Measurements from ENCODE around the gene ITSN1.

Gene ITSN1

DNA sequence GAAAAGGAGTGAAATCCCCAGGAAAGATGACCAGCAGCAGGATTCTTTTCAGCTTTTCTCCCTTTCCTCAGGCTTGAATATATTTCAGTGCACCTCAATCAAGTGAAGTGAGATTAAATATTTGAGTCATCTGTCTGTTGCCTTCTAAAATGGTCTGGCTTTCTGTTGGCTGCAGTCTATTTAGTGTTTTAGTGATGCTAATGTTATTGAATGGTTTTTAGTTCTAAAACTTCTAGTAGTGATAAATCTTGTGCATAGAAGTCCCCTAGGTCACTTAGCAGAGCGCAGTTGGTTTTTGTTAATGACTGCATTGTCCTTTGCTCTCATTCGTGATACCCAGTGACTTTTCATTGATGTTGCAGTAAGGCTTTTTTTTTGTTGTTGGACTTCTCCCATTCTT lies 53.5 kb downstream of the ITSN1 start:
- no peaks in the 10 kb centered on the region for H3K27me3 ChIP-seq (replicated peaks)
- no peak overlapping the region for H3K4me3 ChIP-seq (ENCODE audit: low read depth, low read length)
- TF ChIP-seq, protein P1, sequence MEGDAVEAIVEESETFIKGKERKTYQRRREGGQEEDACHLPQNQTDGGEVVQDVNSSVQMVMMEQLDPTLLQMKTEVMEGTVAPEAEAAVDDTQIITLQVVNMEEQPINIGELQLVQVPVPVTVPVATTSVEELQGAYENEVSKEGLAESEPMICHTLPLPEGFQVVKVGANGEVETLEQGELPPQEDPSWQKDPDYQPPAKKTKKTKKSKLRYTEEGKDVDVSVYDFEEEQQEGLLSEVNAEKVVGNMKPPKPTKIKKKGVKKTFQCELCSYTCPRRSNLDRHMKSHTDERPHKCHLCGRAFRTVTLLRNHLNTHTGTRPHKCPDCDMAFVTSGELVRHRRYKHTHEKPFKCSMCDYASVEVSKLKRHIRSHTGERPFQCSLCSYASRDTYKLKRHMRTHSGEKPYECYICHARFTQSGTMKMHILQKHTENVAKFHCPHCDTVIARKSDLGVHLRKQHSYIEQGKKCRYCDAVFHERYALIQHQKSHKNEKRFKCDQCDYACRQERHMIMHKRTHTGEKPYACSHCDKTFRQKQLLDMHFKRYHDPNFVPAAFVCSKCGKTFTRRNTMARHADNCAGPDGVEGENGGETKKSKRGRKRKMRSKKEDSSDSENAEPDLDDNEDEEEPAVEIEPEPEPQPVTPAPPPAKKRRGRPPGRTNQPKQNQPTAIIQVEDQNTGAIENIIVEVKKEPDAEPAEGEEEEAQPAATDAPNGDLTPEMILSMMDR (IDR thresholded peaks at IDR 0.05; ENCODE audit: low read depth, low read length, missing control alignments): no peak
- no peaks in the 10 kb centered on the region for H3K36me3 ChIP-seq (replicated peaks)
- no peak overlapping the region for H3K27ac ChIP-seq
- in situ Hi-C loops (cut with HindIII; ENCODE audit: low pct_ligation_motif_present, low sequenced_read_pairs): no loop called here
- no peak for DNase-seq

DNA sequence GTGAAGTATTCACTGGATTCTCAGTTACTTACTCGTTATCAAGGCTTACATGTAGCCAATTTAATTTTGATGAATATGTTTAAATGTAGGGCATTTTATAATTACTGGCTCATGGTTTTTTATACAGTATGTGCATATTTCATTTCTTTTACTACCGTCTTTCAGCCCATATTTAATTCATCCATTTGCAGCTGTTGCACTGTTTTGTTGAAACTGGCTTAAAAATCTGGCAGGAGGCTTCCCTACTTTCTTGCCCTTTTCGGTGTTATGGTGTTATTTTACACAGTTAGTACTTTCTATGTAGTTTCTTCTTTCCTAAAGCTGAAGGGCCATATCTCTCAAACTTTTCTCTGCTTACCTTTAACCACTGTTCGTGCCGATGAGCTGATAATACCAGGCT lies 54.2 kb downstream of the ITSN1 start:
- Histone ChIP-seq H3K36me3 (replicated peaks) (no peaks in the 10 kb centered on the region), H3K4me3 (ENCODE audit: low read depth, low read length) (no peak overlapping the region), H3K27ac (no peak overlapping the region), H3K27me3 (replicated peaks) (no peaks in the 10 kb centered on the region)
- DNase-seq: no peak
- TF ChIP-seq, protein P1 (IDR thresholded peaks at IDR 0.05; ENCODE audit: low read depth, low read length, missing control alignments): no peak
- in situ Hi-C loops (cut with HindIII; ENCODE audit: low pct_ligation_motif_present, low sequenced_read_pairs): no loop called here

DNA sequence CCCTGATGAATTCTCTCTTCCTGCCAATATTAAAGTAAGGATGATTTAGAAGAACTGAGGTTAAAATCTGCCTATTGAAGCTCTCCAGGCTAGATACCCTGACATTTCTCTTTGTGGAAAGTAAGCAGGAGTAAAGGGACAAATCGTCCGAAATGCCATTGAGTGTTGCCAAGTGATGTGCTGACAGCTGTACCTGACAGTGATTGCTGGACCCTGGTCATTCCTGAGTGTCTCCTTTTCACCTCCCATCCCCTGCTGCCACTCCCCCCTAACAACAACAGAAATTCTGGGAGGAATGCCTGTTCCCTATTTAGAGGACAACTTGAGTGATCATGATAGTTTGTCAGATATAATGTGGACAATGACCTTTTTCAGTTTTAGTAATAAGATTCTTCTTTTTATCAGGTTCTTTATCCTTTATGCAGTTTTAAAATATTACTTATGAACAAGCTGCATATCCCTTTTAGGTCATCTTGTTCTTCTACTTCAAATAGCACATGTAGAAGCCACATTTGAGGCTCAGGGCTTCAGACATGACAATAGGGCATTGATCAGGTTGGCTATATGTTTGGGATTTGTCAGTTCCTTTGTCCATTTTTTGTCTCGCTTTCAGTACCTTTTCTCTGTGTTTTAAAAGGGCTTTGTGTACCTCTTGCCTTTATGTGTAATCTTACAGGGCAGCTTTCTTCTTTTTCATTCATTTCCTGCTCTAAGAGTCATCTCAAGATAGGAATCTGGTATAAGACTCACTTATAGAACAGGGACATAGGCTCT lies 56.0 kb downstream of the ITSN1 start:
- no peaks in the 10 kb centered on the region for H3K36me3 ChIP-seq (replicated peaks)
- in situ Hi-C loops (cut with HindIII; ENCODE audit: low pct_ligation_motif_present, low sequenced_read_pairs): no loop called here
- TF ChIP-seq, protein P1 (IDR thresholded peaks at IDR 0.05; ENCODE audit: low read depth, low read length, missing control alignments): no peak
- H3K4me3 ChIP-seq (ENCODE audit: low read depth, low read length): no peak overlapping the region
- no peaks in the 10 kb centered on the region for H3K27me3 ChIP-seq (replicated peaks)
- DNase-seq: no peak
- H3K27ac ChIP-seq: no peak overlapping the region

DNA sequence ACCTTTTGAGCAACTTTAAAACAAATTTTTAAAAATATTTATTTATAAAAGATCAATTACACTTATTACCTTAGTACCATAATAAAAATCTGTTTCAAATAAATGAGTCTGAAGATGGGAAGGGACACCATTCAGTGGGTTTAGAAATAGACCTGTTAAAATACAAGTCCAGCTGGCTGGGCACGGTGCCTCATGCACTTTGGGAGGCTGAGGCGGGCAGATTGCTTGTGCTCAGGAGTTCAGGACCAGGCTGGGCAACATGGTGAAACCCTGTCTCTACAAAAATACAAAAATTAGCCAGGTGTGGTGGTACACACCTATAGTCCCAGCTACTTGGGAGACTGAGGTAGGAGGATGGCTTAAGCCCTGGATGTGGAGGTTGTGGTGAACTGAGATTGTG lies 57.0 kb downstream of the ITSN1 start:
- TF ChIP-seq, protein P1 (IDR thresholded peaks at IDR 0.05; ENCODE audit: low read depth, low read length, missing control alignments): no peak

DNA sequence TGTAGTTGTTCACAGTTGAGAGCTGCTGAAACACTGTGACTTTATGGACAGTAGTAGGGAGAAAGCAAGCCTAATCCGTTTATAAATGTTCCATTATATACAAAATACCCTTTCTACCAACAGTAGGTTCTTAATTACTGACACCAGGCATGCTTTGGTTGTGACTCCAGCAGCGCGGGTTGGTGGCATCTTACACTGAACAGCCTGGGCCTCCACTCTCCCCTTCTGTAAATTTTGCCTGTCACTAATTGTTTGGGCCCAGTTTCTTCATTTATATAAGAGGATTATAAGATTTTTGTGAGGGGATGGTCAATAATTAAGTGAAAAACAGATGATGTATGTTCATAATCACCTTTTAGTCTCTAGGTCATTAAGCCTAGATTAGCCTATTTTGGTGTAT lies 58.2 kb downstream of the ITSN1 start:
- Histone ChIP-seq H3K4me3 (ENCODE audit: low read depth, low read length) (no peak overlapping the region), H3K36me3 (replicated peaks) (no peaks in the 10 kb centered on the region), H3K27me3 (replicated peaks) (no peaks in the 10 kb centered on the region), H3K27ac (no peak overlapping the region)
- in situ Hi-C loops (cut with HindIII; ENCODE audit: low pct_ligation_motif_present, low sequenced_read_pairs): no loop called here
- DNase-seq: no peak
- TF ChIP-seq, protein P1 (IDR thresholded peaks at IDR 0.05; ENCODE audit: low read depth, low read length, missing control alignments): no peak

More for the DNA sequence above, 57.0 kb downstream of the ITSN1 start:
- in situ Hi-C loops (cut with HindIII; ENCODE audit: low pct_ligation_motif_present, low sequenced_read_pairs): no loop called here
- Histone ChIP-seq H3K36me3 (replicated peaks) (no peaks in the 10 kb centered on the region), H3K27ac (no peak overlapping the region), H3K4me3 (ENCODE audit: low read depth, low read length) (no peak overlapping the region), H3K27me3 (replicated peaks) (no peaks in the 10 kb centered on the region)
- DNase-seq: no peak
